Osteocyte (in vitro differentiated cells): ENCODE data around the gene C10orf90. TPM values are rescaled to one million over a fixed set of nuclear protein-coding genes. Genes with fewer than 3 reads are reported as not detected.

Source experiments
- DNase-seq: peaks from one replicate; pipeline ENCODE4 v3.0.0; 2021; ENCODE audit warnings: mixed read lengths; ENCODE audit not compliant: unreplicated experiment; ENCODE audit errors: extremely low spot score
- H3K27ac Mint-ChIP-seq: one replicate; pipeline ENCODE4 v1.8.0; 2021; ENCODE audit warnings: mild to moderate bottlenecking, mixed read lengths; ENCODE audit not compliant: unreplicated experiment
- H3K27me3 Mint-ChIP-seq: one replicate; pipeline ENCODE4 v1.8.0; 2021; ENCODE audit warnings: mixed read lengths; ENCODE audit not compliant: unreplicated experiment
- H3K36me3 Mint-ChIP-seq: one replicate; pipeline ENCODE4 v1.8.0; 2021; ENCODE audit warnings: mixed read lengths; ENCODE audit not compliant: unreplicated experiment
- H3K4me1 Mint-ChIP-seq: one replicate; pipeline ENCODE4 v1.8.0; 2021; ENCODE audit warnings: mixed read lengths; ENCODE audit not compliant: unreplicated experiment
- H3K4me3 Mint-ChIP-seq: one replicate; pipeline ENCODE4 v1.8.0; 2021; ENCODE audit warnings: mild to moderate bottlenecking, moderate library complexity, mixed read lengths; ENCODE audit not compliant: unreplicated experiment
- H3K9me3 Mint-ChIP-seq: one replicate; pipeline ENCODE4 v1.8.0; 2021; ENCODE audit warnings: mixed read lengths; ENCODE audit not compliant: unreplicated experiment
- total RNA-seq: library from RNA; stranded (reverse); gene quantifications from 2 replicates; pipeline ENCODE4 v1.2.1, GENCODE V29; 2021
- TF ChIP-seq, protein P1 (sequence below): fragments of 200-600 bp; sonication (generic); IDR thresholded peaks from 2 replicates; pipeline ENCODE4 v1.5.0; 2021; ENCODE audit warnings: antibody characterized with exemption, mild to moderate bottlenecking, moderate library complexity

Gene C10orf90
- total RNA-seq, 1 donor from 2014 or later: not detected

DNA sequence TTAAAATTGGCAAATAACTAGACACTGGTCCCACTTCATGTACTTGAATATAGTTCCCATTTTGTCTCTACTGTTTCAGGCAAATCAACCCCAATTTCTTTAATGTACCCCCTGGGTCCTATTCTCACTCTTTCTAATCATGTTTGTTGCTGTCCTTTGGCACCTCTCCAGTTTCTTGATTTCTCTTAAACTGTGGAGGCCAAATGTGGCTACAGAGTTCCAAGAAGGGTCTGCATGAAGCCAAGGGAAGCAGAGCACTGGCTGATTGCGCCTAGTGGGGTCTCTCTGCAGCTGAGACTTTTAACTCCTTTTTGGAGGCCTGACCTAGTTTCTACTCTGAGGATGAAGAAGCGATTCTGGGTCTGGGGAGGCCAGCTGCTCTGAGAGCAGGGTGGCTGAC is 275.5 kb downstream of the C10orf90 start:
- Mint-ChIP-seq H3K27ac (no peak overlapping the region), H3K36me3 (no peaks in the 10 kb centered on the region), H3K4me1 (peaks cover 32% of the 10 kb centered on the region), H3K4me3 (no peak overlapping the region), H3K27me3 (no peaks in the 10 kb centered on the region), H3K9me3 (no peaks in the 10 kb centered on the region)
- TF ChIP-seq, protein P1, sequence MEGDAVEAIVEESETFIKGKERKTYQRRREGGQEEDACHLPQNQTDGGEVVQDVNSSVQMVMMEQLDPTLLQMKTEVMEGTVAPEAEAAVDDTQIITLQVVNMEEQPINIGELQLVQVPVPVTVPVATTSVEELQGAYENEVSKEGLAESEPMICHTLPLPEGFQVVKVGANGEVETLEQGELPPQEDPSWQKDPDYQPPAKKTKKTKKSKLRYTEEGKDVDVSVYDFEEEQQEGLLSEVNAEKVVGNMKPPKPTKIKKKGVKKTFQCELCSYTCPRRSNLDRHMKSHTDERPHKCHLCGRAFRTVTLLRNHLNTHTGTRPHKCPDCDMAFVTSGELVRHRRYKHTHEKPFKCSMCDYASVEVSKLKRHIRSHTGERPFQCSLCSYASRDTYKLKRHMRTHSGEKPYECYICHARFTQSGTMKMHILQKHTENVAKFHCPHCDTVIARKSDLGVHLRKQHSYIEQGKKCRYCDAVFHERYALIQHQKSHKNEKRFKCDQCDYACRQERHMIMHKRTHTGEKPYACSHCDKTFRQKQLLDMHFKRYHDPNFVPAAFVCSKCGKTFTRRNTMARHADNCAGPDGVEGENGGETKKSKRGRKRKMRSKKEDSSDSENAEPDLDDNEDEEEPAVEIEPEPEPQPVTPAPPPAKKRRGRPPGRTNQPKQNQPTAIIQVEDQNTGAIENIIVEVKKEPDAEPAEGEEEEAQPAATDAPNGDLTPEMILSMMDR: no peak
- DNase-seq: no peak

DNA sequence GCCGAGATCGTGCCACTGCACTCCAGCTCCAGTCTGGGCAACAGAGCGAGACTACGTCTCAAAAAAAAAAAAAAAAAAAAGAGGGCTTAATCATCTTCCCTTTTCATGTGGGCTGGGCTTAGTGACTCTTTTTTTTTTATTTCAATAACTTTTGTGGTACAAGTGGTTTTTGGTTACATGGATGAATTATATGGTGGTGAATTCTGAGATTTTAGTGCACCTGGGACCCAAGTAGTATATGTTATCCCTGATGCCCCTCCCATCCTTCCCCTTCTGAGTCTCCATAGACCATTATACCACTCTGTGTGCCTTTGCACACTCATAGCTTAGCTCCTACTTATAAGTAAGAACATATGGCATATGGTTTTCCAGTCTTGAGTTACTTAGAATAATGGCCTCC is 277.4 kb downstream of the C10orf90 start:
- Mint-ChIP-seq H3K4me1 (peaks cover 25% of the 10 kb centered on the region), H3K4me3 (no peak overlapping the region), H3K36me3 (no peaks in the 10 kb centered on the region), H3K9me3 (no peaks in the 10 kb centered on the region), H3K27ac (no peak overlapping the region), H3K27me3 (no peaks in the 10 kb centered on the region)
- TF ChIP-seq, protein P1: no peak
- DNase-seq: no peak

DNA sequence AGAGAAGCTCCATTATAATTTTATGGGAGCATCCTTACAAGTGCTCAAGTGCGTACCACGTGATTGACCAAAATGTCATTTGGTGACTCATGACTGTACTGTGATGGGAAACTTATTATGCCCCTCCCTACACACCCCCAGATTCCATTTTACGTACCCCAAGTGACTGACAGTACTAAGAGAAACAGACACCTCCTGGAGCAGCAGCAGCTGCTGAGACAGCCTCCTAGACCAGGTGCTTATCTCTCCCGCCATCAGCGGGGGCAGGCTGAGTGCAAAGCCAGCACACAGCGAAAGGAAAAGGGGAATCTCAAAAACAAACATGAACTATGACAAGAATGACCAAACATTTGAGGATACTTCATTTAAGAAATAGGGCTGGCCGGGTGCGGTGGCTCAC is 278.0 kb downstream of the C10orf90 start:
- no peak overlapping the region for H3K27ac Mint-ChIP-seq
- no peaks in the 10 kb centered on the region for H3K36me3 Mint-ChIP-seq
- TF ChIP-seq, protein P1: no peak
- DNase-seq: no peak
- no peaks in the 10 kb centered on the region for H3K9me3 Mint-ChIP-seq
- no peak overlapping the region for H3K4me3 Mint-ChIP-seq
- H3K27me3 Mint-ChIP-seq: no peaks in the 10 kb centered on the region
- peaks cover 20% of the 10 kb centered on the region for H3K4me1 Mint-ChIP-seq

DNA sequence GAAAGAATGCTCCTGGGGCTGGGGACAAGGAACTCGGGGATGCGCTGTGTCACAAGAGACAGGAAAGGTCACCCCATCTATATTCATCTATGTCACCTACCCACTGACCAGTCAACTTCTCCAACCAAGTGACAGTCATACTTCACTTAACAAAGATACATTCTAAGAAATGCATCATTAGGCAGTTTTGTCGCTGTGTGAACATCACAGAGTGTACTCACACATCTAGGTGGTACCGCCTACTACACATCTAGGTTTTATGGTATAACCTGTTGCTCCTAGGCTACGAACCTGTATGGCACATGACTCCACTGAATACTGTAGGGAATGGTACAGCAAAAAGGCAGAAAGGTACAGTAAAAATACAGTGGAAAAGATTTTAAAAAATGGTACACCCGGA is 278.4 kb downstream of the C10orf90 start:
- H3K9me3 Mint-ChIP-seq: no peaks in the 10 kb centered on the region
- H3K4me1 Mint-ChIP-seq: peaks cover 20% of the 10 kb centered on the region
- no peak overlapping the region for H3K4me3 Mint-ChIP-seq
- no peak for DNase-seq
- H3K36me3 Mint-ChIP-seq: no peaks in the 10 kb centered on the region
- no peaks in the 10 kb centered on the region for H3K27me3 Mint-ChIP-seq
- H3K27ac Mint-ChIP-seq: no peak overlapping the region
- TF ChIP-seq, protein P1: no peak

DNA sequence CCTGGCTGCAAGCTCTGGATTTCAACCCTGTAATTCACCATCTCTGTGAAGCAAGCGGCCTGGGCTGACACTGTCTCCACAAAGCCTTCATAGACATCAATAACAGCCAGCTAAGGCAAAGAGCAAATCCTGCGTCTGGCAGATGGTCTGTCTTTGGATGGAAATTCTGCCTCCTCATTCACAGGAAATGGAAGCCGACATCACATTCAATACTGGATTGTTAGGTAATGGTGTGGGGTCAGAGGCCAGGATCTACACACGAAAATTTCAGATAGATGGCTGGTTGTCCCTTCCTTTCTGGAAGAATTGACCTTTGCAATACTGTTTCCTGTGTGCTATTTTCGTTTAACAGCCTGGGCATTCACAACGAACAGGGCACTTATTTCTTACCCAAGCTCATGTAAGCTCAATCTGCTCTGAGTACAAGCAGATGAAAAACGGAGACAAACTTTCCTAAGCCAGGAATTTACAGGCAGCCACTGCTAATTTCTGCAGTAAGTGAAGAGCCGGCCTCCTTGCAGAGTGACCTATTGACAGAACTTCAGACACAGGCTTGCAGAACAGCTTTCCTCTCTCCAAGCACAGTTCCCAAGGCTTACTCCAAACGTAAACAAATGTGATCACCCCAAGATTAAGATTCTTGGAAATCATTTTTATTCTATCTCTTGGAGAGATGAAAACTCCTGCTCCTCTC is 279.2 kb downstream of the C10orf90 start:
- DNase-seq: no peak
- Mint-ChIP-seq H3K4me1 (peaks cover 24% of the 10 kb centered on the region), H3K4me3 (no peak overlapping the region), H3K27ac (peak overlapping the region; percentile 39), H3K27me3 (no peaks in the 10 kb centered on the region), H3K9me3 (no peaks in the 10 kb centered on the region), H3K36me3 (no peaks in the 10 kb centered on the region)
- TF ChIP-seq, protein P1: no peak
